SIG-M5 treated with dmso at 0.1 percent for 504 hours (cell line): ENCODE results near the gene GPR162.
A peak's percentile ranks its signal among the peaks of the same experiment; 100 is the strongest.

Experiments
- DNase-seq: peaks from one replicate; lab custom pipeline; 2025; ENCODE audit not compliant: unreplicated experiment; lab: John Stamatoyannopoulos, UW

Gene GPR162

DNA sequence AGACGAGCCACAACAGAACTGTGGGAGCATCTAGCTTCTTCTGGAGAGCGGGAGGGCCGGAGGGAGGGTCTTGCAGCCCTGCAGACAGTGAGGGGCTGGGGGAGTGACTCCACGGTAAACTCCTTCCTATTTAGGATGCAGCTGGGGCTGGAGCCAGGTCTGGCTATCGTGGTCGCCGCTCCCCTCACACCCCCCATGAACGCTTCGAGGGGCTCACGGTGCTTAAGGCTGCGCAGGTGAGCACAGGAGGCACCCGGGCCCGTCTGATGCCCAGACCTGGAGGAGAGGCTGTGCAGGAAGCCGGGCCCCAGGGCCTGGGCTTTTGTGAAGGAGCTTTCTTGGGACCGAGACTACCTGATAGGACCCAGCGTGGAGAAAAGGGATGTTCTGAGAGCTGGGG lies 15.2 kb downstream of the GPR162 start:
- DNase-seq, result no peak

DNA sequence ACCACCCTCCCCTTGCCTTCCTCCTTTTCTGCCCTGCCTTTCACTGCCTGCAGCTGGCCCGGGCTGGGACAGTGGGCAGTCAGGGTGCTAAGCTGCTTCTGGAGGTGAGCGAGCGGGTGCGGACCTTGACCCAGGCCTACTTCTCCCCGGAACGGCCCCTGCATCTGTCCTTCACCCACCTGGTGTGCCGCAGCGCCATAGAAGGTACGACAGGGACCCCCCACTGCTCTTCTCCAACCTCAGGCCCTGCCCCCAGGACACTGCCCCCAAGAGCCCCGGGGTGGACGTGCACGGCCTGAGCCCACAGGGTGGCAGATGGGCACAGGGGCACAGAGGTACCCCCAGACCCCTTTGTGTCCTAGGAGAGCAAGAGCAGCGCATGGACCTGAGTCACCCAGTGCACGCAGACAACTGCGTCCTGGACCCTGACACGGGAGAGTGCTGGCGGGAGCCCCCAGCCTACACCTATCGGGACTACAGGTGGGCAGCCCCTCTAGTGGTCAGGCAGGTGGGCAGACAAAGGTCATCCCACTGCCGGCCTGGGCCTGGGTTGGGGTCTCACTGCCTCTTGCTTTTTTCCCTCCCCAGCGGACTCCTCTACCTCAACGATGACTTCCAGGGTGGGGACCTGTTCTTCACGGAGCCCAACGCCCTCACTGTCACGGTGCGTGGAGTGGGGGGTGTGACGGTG lies 15.9 kb downstream of the GPR162 start:
- DNase-seq, result no peak

DNA sequence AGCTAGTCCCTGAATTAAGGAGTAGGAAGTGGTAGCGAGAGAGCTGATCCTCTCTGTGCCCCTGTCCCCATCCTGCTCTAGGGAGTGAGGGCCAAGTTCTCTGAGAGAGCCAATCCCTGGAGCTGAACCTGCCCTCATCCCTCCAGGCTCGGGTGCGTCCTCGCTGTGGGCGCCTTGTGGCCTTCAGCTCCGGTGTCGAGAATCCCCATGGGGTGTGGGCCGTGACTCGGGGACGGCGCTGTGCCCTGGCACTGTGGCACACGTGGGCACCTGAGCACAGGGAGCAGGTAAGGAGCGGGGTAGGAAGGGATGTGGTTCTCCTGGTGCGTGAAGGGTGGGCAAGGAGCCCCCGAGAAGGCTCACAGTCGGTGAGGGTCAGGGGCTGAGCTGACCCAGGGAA lies 17.2 kb downstream of the GPR162 start:
- DNase-seq, result no peak

DNA sequence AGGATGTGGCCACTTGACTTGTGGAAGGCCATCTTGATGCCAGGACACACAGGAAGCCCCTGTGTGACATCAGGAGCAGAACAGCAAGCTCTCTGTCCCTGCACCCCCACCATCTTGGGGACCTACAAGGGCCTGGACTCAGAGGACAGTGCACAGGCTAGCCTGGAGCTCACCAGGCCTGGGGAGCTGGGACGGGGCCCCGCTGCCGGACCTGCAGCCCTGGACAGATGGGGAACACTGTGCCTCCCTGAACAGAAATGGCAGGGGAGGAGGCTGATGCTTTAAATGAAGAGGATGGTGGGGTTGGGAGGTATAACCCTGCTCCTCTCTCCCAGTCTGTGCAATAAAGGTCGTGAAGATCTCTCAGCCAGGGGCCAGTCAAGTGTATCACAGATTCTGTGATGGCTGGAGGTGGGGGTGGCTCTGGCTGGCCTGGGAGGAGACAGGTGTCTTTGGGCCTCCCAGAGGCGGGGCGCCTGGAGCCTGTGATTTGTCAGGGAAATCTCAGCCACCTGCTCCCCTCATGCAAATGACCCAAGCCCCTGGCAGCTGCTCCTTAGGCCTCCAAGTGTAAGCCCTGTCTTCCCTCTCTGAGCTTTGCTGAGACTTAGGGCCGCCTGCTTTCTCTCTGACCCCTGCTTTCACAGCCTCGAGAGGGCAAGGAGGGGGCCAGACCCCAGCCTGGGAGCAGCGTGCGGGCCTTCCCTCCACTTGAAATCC lies 18.0 kb downstream of the GPR162 start:
- no peak for DNase-seq

DNA sequence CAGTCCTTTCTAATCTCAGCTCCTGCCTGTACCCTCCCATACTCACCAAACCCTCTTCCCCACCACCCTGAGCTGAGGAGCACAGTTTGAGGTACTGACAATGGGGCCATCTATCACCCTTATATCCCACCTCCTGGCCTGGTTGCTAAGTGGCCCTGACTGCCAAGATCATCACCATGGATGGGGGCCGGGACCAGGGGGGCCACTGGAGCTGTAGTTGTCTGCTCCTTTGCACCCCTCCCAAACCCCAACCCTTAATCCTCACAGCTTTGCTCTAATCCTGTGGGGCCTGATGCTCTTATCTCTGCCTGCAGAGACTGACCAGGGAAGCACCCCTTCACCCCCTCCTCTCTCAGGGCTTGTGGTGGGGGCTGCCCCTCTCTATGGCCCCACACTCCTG lies 18.7 kb downstream of the GPR162 start:
- no peak for DNase-seq

DNA sequence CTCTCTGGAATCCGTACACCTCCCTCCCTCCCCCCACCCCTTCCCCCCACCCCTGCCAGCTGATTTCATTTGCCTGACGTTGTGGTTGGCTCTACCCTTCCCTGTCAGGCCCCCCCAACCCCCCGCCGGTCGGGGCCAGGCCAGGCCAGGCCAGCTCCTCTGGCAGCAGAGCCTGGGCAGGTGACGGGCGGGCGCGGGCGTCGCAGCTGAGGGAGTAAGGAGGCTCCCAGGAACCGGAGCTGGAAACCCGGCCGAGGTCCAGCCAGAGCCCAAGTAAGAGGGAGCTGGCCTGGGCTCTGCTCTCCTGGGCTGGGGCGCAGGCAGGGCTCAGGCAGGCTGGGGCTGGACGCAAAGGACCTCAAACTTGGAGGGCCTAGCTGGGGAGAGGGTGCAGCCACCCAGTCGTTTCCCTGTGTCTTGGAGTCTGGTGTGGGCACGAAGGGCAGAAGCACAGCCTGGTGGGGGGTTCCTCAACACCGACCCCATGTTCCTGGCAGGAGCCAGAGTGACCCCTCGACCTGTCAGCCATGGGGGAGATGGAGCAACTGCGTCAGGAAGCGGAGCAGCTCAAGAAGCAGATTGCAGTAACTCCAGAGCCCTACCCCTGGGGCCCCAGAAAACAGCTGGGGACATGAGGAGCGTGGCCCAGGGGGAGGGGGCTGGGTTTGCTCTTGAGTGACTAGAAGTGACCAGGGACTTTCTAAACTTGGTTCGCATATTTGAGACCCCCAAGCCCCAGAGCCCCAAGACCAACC lies 19.3 kb downstream of the GPR162 start, which contains the start of gene GNB3:
GNB3 (plus strand) TSS at position 165 of the 755 bp plus-strand sequence; CDS start at position 528, 363 bp downstream.
- no peak for DNase-seq

DNA sequence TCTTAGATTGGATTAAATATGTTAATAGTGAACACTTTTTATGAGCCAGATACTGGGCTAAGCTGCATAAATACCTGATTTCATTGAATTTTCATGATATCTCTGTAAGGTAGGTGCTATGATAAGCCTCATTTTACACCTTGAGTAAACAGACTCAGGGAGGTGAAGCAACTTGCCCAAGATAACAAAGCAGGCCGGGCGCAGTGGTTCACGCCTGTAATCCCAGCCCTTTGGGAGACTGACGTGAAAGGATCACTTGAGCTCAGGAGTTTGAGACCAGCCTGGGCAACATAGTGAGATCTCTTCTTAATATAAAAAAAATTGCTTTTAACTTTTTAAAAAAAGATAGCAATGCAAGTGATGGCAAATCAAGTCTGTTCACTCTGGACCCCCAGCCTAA lies 20.5 kb downstream of the GPR162 start:
- no peak for DNase-seq

DNA sequence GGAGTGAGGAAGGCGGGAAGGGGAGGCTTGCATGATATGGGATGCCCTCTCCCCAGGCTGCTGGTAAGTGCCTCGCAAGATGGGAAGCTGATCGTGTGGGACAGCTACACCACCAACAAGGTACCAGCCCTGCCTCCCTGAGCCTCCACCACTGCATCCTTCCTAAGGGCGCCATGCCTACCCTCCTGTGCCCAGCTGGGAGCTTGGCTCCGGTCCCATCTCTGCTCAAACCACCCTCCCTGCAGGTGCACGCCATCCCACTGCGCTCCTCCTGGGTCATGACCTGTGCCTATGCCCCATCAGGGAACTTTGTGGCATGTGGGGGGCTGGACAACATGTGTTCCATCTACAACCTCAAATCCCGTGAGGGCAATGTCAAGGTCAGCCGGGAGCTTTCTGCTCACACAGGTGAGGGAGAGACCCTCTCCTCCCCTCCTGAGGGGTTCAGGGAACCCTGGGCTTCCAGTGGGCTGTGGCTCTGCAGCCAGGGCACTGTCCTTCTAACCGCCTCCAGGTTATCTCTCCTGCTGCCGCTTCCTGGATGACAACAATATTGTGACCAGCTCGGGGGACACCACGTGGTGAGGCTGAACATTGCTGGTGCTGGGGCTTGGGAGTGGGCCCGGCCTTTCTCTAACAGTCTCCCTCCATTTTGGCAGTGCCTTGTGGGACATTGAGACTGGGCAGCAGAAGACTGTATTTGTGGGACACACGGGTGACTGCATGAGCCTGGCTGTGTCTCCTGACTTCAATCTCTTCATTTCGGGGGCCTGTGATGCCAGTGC lies 21.7 kb downstream of the GPR162 start:
- DNase-seq, result peak; percentile 40

DNA sequence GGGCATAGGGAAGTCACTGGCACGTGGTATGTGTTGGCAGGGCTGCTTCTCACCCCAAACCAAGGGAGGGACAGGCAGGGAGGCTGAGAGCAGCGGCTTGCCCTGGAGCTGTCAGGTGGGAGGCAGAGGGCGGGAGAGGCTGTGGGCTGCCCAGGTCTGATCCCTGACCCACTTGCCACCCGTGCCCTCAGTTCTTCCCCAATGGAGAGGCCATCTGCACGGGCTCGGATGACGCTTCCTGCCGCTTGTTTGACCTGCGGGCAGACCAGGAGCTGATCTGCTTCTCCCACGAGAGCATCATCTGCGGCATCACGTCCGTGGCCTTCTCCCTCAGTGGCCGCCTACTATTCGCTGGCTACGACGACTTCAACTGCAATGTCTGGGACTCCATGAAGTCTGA lies 23.8 kb downstream of the GPR162 start:
- no peak for DNase-seq

DNA sequence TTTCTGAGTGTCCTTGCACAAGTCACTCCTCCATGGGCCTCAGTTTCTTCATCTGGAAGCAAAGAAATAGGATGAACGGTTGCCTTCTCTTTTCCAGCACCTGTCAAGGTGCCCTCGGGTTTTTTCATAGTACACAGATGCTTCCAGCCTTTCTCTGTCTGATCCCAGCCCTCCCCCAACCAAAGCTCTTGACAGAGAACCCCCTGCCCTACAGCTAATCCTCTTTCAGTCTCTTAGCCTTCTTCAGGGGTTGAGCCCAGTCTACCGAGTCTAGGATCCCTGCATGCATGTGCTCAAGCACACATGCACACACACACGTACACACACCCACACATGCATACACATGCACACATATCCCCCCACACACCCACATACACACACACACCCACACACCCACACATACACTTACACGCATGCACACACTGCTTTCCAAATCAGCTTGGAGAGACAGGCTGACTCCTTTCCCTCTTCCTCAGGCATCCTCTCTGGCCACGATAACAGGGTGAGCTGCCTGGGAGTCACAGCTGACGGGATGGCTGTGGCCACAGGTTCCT lies 24.8 kb downstream of the GPR162 start:
- no peak for DNase-seq

DNA sequence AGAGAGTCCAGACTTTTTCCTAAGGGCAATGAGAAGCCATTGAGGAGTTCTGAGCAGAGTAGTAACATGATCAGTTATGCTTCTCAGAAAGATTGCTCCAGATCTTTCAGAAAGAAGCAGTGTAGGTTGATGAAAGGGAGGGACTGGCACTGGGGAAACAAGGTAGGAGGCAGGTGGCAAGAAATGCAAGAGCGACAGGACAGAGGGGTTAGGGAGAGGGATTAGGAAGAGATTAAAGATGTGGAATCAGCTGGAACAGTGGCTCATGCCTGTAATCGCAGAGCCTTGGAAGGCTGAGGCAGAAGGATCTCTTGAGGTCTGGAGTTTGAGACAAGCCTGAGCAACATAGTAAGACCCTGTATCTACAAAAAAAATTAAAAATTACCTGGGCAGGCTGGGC lies 26.1 kb downstream of the GPR162 start:
- no peak for DNase-seq

DNA sequence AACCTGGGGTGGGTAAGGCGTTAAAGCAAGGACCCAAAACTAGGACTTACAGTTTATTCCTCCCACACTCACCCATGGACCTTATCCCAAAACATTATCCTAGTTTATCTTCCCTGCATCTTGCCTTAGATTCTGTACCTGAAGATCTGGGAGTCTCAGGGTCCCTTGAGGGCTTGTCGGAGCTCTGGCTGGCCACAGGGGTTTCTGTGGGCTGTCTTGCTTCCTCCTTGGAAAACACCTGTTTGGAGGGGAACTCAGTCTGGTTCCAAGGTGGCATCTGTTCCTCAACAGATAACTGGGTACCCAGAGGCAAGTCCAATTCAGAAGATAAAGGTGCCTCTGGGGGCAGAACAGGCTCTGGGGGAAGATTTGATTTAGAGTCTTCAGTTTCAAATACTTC lies 27.8 kb downstream of the GPR162 start:
- DNase-seq, result no peak

DNA sequence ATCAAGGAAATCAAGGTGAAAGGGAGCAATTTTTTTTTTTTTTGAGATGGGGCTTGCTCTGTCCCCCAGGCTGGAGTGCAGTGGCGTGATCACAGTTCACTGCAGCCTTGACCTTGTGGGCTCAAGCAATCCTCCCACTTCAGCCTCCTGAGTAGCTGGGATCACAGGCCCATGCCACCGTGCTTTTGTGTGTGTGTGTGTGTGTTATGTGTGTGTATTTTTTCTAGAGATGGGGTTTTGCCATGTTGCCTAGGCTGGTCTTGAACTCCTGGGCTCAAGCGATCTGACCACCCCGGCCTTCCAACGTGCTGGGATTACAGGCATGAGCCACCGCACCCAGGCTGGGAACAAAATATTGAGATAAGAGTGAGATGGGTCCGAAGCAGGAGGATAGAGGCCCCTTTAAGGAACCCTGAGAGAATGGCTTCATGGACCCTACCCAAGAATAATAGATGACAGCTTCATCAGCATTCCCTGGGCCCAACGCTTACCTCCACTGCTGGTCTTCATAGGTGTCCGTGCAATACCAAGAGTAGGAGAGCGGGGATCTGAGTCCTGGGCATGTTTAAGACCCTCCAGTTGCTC lies 28.4 kb downstream of the GPR162 start:
- DNase-seq, result no peak

DNA sequence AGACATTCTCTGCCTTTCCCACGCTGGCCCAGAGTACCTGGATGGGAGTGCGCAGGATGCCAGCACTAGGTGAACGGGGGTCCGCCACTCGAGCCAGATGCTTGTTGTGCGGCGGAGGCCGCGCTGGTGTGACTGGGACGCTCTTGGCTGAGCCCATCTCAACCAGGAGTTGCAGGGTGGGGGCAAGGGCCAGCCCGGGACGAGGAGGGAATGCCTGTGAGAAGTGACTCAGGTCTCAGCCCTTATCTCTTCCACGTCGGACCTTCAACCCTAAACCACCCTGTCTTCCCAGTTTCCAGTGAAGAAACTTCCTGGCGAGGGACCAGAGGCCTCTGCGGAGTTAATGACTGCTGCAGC lies 29.2 kb downstream of the GPR162 start:
- no peak for DNase-seq

DNA sequence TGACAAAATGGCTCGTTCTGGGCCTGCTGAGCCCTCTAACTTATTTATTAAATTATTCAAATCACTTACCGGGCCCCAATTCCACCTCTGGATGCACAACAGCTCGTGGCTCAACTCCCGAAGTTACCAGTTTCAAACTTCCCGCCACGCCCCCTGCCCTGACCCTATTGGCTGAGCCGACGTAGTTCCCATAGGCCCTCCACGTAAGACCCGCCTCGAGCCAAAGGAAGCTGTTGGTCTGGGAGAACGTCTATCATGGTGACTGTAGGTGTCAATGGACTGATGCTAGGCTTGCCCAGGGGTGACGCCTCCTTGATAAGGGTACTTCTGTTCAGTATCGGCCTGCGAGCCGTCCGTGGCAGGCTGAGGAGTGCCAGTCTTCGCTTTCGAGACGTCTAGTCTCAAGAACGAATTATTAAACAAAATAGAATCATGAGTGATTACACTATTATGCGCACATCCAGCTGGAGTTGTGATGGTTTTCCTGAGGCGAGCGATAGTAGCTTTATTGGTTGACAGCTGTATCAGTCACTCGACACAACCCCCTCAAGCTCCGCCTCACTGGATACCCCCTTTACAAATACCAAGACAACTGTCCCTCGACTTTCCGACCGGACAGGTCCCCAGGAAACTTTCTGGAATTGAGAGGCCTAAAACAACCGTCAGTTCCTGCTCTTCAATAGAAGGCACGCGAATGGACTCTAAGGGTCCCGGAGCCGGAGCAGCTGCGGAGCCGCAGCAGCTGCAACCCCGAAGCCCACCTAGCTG lies 29.7 kb downstream of the GPR162 start, which contains the start of gene CDCA3:
CDCA3 (minus strand) TSS at position 134 of the 768 bp plus-strand sequence. CDS start 334 bp downstream, outside the sequence.
- DNase-seq, result peak; percentile 100

DNA sequence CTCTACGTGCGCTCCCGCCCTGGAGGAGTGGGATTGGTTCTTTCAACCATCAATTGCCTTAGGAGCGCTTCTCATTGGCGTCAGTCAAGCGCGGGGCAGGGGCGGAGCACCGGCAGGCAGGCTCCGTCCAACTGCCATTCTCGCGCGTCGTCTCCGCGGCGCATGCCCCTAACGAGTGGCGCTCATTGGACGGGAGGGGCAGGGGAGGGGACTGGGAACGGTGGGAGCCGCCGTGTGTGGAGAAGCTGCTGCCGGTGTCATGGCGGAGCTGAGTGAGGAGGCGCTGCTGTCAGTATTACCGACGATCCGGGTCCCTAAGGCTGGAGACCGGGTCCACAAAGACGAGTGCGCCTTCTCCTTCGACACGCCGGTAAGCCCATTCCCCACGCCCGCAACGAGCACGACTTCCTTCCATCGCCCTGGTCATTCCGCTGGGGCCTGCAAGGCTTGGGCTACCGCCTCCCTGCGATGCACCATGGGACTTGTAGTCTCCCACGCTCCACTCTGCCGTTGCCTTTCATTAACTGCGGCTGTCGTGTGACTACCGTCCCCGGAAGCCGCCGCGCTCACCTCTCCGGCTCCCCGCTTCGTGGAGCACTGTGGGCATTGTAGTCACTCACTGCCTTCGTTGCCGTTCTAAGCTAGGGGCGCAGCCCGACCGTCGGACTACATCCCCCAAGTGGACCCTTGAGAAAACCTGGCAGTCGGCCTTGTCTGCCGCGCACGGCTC lies 30.5 kb downstream of the GPR162 start, which contains the start of gene USP5:
USP5 (plus strand) TSS at position 230 of the 730 bp plus-strand sequence; CDS start at position 260, 30 bp downstream.
- peak; percentile 100 for DNase-seq

DNA sequence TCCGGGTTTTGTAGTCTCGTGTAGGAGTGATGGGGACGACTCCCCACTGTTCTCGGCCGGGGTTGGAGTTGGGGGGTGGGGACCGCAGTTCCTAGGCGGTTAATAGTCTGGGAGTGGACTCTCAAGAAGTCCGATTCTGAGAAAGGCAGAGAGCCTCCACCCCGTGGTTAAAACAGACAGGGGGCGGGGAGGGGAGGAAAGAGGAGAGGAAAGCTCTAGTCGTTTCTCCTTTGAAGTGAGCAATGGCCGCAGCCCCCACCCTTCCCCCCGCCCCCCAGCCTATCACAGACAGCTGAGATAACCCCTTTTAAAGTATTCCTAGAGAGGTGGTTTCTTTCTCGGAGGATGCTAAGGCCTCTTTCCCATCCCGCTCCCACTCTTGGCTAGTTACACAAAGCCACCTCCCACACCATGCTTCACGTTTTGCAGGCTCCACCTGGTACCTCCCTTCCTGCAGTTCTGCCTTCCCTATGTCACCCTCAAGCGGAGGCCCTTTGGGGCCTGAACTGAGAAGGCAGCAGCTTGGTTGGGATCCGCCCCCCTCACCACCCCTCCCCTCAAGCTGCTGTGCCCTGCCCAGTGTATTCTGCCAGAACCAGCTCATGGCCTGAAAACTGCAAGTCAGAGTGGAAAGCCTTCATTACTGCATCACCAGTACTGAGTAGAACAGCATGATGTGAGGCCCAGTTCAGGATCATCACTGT lies 31.2 kb downstream of the GPR162 start:
- DNase-seq, result peak; percentile 54

DNA sequence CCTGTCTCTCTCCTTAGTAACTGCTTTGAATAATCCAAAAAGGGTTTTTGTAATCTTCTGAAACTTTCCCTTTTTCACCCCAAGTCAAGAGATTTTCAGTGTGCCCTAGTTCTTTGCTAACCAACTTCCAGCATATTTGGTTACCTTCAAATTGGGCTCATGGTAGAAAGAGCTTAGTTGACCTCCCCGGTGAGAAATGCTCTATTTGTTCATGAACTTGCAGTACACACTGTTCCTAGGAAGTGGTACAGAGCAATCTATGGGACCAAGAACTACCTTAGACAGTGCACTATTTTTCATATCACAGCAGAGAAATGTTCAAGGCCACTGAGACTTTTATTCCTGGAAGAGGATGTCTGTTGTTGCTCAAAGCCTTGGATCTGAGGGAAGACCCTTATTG lies 32.0 kb downstream of the GPR162 start:
- no peak for DNase-seq
